ENCODE results near the gene KIF6. TPM values are rescaled to one million over a fixed set of nuclear protein-coding genes. Genes with fewer than 3 reads are reported as not detected.

Gene KIF6
- total RNA-seq, 6 experiments from 2014 or later, result not detected

DNA sequence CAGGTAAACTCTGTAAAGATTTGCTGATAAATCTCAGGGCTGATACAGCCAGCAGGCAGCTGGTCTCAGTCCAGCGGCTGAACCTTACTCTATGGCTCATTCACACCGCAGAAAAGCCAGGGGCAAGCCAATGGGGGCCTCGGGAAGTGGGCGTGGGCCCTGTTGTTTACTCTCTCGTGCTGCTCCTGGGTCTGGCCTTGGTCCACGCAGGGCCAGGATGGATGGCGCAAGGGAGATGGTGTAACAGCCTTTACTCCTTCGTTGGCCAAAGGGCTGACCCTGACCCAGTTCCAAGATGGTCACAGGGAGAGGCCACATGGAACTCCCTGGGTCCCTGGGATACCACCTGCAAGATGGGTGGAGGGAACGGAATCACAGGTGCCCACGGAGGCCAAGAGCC, 427.1 kb downstream of the KIF6 start:
- TF ChIP-seq, protein P1, sequence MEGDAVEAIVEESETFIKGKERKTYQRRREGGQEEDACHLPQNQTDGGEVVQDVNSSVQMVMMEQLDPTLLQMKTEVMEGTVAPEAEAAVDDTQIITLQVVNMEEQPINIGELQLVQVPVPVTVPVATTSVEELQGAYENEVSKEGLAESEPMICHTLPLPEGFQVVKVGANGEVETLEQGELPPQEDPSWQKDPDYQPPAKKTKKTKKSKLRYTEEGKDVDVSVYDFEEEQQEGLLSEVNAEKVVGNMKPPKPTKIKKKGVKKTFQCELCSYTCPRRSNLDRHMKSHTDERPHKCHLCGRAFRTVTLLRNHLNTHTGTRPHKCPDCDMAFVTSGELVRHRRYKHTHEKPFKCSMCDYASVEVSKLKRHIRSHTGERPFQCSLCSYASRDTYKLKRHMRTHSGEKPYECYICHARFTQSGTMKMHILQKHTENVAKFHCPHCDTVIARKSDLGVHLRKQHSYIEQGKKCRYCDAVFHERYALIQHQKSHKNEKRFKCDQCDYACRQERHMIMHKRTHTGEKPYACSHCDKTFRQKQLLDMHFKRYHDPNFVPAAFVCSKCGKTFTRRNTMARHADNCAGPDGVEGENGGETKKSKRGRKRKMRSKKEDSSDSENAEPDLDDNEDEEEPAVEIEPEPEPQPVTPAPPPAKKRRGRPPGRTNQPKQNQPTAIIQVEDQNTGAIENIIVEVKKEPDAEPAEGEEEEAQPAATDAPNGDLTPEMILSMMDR (IDR thresholded peaks at IDR 0.05), result no peak
- H3K36me3 Mint-ChIP-seq (ENCODE audit: low read depth), result no peaks in the 10 kb centered on the region
- H3K4me1 Mint-ChIP-seq (ENCODE audit: low read depth), result peaks cover 8% of the 10 kb centered on the region; the same call in 1 of the 2 replicates
- no peak overlapping the region for H3K4me3 Mint-ChIP-seq
- no peaks in the 10 kb centered on the region; the same call in 1 of the 2 replicates for H3K9me3 Mint-ChIP-seq
- H3K27ac Mint-ChIP-seq, result no peak overlapping the region
- peaks cover 6% of the 10 kb centered on the region for H3K27me3 Mint-ChIP-seq (ENCODE audit: insufficient read depth)
- DNase-seq, result no peak

DNA sequence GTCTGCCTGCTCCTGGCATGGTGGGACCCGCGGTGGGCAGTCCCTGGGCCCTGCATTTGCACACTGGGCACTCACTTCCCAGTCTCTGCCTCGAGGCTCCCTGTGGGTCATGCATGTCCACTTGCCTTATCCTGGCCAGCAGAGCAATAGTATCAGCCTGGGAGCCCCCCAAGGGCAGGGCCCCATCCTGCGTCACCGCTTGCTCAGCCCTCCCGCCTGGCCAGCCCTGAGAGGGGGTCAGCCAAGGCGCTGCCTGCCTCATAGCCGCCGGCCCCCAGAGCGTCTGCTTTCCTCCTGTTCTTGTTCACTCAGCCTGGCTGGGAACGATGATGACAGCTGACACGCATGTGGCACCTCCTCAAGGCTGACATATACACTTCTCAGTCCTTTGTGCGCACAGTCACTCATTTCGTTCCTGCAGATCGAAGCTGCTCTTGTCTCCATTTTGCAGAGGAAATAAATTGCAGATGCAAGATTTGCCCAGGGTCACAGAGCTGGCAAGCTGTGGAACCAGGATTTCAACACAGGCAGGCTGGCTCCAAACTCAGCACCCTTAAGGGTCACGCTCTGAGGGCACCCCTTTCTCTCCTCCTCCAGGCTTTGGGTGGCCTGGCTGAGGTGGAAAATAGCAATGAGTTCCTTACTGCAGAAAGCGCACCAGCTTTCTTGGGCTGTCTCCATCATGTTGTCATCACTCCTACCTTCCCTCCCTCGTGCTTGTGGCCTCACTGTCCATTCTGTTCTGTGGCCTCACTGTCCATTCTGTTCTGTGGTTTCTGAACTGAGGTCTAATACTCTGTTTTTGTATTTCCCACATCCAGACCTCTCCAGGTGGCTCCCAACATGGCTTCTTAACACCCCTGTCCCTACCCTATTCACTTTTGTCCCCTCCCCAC, 428.2 kb downstream of the KIF6 start:
- H3K27ac Mint-ChIP-seq, result no peak overlapping the region
- no peaks in the 10 kb centered on the region for H3K36me3 Mint-ChIP-seq (ENCODE audit: low read depth)
- no peak for DNase-seq
- H3K4me1 Mint-ChIP-seq (ENCODE audit: low read depth), result peaks cover 5% of the 10 kb centered on the region; the same call in 1 of the 2 replicates
- H3K9me3 Mint-ChIP-seq, result no peaks in the 10 kb centered on the region; the same call in 1 of the 2 replicates
- TF ChIP-seq, protein P1 (IDR thresholded peaks at IDR 0.05), result no peak
- H3K4me3 Mint-ChIP-seq, result no peak overlapping the region
- H3K27me3 Mint-ChIP-seq (ENCODE audit: insufficient read depth), result peaks cover 6% of the 10 kb centered on the region

DNA sequence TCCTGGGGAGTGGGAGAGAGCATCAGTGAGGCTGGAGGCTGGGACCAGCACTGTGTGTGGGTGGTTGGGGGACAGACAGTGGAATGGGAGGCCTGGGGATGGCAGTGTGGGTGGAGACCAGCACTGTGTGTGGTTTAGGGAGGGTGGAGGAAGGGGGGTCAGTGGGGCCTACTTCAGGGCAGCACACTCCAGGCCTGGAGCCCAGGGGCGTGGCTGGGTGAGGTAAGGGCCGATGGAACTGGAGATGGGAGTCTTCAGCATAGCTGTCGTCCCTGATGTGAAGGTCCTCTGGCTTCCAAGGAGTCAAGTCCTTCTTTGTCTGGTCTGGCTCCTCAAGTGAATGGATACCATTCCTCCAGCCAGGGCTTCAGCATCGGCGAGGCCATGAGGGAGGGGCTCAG, 429.6 kb downstream of the KIF6 start:
- TF ChIP-seq, protein P1 (IDR thresholded peaks at IDR 0.05), result no peak
- Mint-ChIP-seq H3K36me3 (ENCODE audit: low read depth) (no peaks in the 10 kb centered on the region), H3K4me3 (no peak overlapping the region), H3K9me3 (no peaks in the 10 kb centered on the region; the same call in 1 of the 2 replicates), H3K27me3 (ENCODE audit: insufficient read depth) (peaks cover 3% of the 10 kb centered on the region), H3K27ac (no peak overlapping the region), H3K4me1 (ENCODE audit: low read depth) (peaks cover 5% of the 10 kb centered on the region; the same call in 1 of the 2 replicates)
- DNase-seq, result no peak

DNA sequence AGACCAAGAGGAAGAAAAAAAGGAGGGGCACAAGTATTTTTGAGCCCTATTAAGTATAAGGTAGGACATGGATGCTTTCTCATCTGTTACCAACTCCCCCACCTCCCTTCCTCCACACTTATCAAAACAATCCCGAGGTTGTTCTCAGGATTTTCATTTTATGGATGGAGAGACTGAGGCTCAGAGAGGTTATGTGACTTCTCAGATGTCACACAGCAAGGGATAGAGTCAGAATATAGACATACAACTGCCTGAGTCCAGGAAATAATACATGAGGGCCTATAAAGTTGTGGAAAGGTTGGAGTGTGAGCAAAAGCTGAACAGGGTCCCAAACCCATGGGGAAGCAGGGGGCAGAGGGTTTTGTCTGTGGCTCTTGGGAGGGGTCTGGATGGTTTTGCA, 430.3 kb downstream of the KIF6 start:
- Mint-ChIP-seq H3K4me3 (no peak overlapping the region), H3K36me3 (ENCODE audit: low read depth) (no peaks in the 10 kb centered on the region), H3K4me1 (ENCODE audit: low read depth) (peaks cover 5% of the 10 kb centered on the region; the same call in 1 of the 2 replicates), H3K27me3 (ENCODE audit: insufficient read depth) (no peaks in the 10 kb centered on the region; the same call in none of the 2 replicates), H3K9me3 (no peaks in the 10 kb centered on the region; the same call in 1 of the 2 replicates), H3K27ac (no peak overlapping the region)
- TF ChIP-seq, protein P1 (IDR thresholded peaks at IDR 0.05), result no peak
- no peak for DNase-seq

DNA sequence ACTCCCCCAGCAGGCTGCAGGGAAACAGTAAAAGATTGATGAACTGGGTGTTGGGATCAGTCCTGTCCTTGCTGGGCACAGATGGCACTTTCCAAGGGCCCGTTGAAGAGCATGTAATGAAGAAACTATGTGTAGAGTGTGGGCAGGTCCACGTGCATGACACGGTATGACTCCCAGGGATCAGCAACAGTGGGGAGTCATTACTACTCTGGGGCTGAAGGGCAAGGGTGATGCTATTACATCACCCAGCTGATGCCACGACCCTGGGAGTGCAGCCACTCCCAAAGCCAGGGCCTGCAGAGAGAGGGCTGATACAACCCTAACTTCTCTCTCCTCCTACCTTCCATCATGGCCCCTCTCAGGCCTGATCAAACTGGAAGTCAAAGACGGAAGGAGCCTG, 431.1 kb downstream of the KIF6 start:
- Mint-ChIP-seq H3K36me3 (ENCODE audit: low read depth) (no peaks in the 10 kb centered on the region), H3K4me3 (no peak overlapping the region), H3K9me3 (no peaks in the 10 kb centered on the region; the same call in 1 of the 2 replicates), H3K27me3 (ENCODE audit: insufficient read depth) (no peaks in the 10 kb centered on the region; the same call in none of the 2 replicates), H3K4me1 (ENCODE audit: low read depth) (peaks cover 5% of the 10 kb centered on the region; the same call in 1 of the 2 replicates), H3K27ac (no peak overlapping the region)
- TF ChIP-seq, protein P1 (IDR thresholded peaks at IDR 0.05), result no peak
- DNase-seq, result no peak

All from HFFc6 (cell line).